CD4-positive, alpha-beta T cell treated with Interleukin-17A for 4 hours (primary cell): ENCODE measurements around the gene SRGAP2C.
"Not testable (repeated sequence)": the region's sequence is repeated elsewhere in the genome, so short reads cannot be mapped to it uniquely, and the experiment has no call there.

Experiments used
- DNase-seq: peaks from one replicate; pipeline ENCODE4 v3.0.0-alpha.2; 2020; ENCODE audit warnings: mixed read lengths

Gene SRGAP2C

GRCh38 chr1:121230636-121231035 is 45.9 kb downstream of the SRGAP2C start:
- not testable (repeated sequence) for DNase-seq

- DNase-seq = not testable (repeated sequence)
Measured at GRCh38 chr1:121232445-121233125, 47.8 kb downstream of the SRGAP2C start.

- not testable (repeated sequence) for DNase-seq
Measured at GRCh38 chr1:121234090-121234759, 49.5 kb downstream of the SRGAP2C start.

- not testable (repeated sequence) for DNase-seq
Measured at GRCh38 chr1:121238384-121238783, 53.6 kb downstream of the SRGAP2C start.

GRCh38 chr1:121243913-121244312 is 59.1 kb downstream of the SRGAP2C start:
- not testable (repeated sequence) for DNase-seq

- not testable (repeated sequence) for DNase-seq
Measured at GRCh38 chr1:121246399-121246798, 61.6 kb downstream of the SRGAP2C start.

- DNase-seq = not testable (repeated sequence)
Measured at GRCh38 chr1:121252656-121253055, 67.9 kb downstream of the SRGAP2C start.

GRCh38 chr1:121254618-121255017 is 69.8 kb downstream of the SRGAP2C start:
- not testable (repeated sequence) for DNase-seq

GRCh38 chr1:121257632-121258031 is 72.9 kb downstream of the SRGAP2C start:
- DNase-seq = not testable (repeated sequence)

- DNase-seq = not testable (repeated sequence)
Measured at GRCh38 chr1:121258134-121258533, 73.4 kb downstream of the SRGAP2C start.

- DNase-seq = not testable (repeated sequence)
Measured at GRCh38 chr1:121260205-121260604, 75.4 kb downstream of the SRGAP2C start.

GRCh38 chr1:121262163-121262562 is 77.4 kb downstream of the SRGAP2C start:
- not testable (repeated sequence) for DNase-seq

GRCh38 chr1:121263789-121264244 is 79.0 kb downstream of the SRGAP2C start:
- DNase-seq = not testable (repeated sequence)

GRCh38 chr1:121267072-121267471 is 82.3 kb downstream of the SRGAP2C start:
- DNase-seq = not testable (repeated sequence)

- not testable (repeated sequence) for DNase-seq
Measured at GRCh38 chr1:121269309-121269708, 84.5 kb downstream of the SRGAP2C start.

GRCh38 chr1:121269973-121270372 is 85.2 kb downstream of the SRGAP2C start:
- not testable (repeated sequence) for DNase-seq

GRCh38 chr1:121271143-121271715 is 86.5 kb downstream of the SRGAP2C start:
- DNase-seq = not testable (repeated sequence)

GRCh38 chr1:121275435-121275834 is 90.7 kb downstream of the SRGAP2C start:
- not testable (repeated sequence) for DNase-seq

GRCh38 chr1:121278202-121278601 is 93.4 kb downstream of the SRGAP2C start:
- DNase-seq = not testable (repeated sequence)

GRCh38 chr1:121278777-121279547 is 94.2 kb downstream of the SRGAP2C start:
- not testable (repeated sequence) for DNase-seq

- not testable (repeated sequence) for DNase-seq
Measured at GRCh38 chr1:121279548-121279898, 94.7 kb downstream of the SRGAP2C start.

GRCh38 chr1:121280699-121281317 is 96.0 kb downstream of the SRGAP2C start:
- not testable (repeated sequence) for DNase-seq
